ENCODE data around the gene ZNF559.

- no peak for TF ChIP-seq CTCF (IDR thresholded peaks at IDR 0.05)
- no peak for TF ChIP-seq CHD4 (IDR thresholded peaks at IDR 0.05; ENCODE audit: borderline replicate concordance)
- TF ChIP-seq POLR2A (IDR thresholded peaks at IDR 0.05; ENCODE audit: low read length), result no peak
- TF ChIP-seq EHMT2 (IDR thresholded peaks at IDR 0.05; ENCODE audit: low read depth), result no peak
Observed at GRCh38 chr19:9329999-9330398, 6.0 kb downstream of the ZNF559 start.
